HTERT RPE-1 (cell line): ENCODE data around the gene CYP24A1.
"Not testable (repeated sequence)": the region's sequence is repeated elsewhere in the genome, so short reads cannot be mapped to it uniquely, and the experiment has no call there.

ENCODE experiments used
- in situ Hi-C: fragments of 300-500 bp; cut with MboI; formaldehyde crosslinking; loops from 4 replicates; pipeline ENCODE4 v1.14.3; 2020; ENCODE audit warnings: low sequenced_read_pairs

Gene CYP24A1

DNA sequence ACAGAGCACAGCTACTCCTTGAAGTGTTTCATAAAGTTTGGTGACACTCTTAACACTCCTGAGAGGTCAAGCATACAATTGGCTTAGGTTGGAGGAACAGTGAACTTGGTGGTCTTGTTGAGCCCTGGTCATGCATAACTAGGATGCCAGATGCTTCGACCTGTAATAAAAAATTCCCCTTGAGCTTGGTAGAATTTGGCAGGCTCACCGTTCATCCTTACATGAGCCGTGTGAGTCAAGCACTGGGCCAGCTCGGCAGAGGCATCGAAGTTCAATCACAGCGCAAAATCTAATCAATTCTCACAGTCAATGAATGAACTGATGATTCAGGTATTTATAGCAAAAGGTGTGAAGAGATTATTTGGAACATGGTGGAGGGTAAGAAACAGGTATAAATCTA is 33.7 kb downstream of the CYP24A1 start:
- in situ Hi-C loops: no loop called here

DNA sequence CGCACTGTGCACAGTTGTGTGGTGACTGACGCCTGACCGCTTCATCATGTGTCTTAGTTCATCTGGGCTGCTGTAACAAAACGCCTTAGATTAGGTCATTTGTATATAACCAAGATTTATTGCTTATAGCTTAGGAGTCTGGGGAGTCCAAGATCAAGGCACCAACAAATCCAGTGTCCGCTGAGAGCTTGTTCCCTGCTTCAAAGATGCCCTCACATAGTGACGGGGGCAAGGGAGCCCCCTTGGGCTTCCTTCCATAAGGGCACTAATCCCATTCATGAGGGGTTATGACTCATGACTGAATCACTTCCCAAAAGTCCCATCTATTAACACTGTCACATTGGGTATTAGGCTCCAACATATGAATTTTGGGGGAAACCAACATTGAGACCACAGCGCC is 34.6 kb downstream of the CYP24A1 start:
- in situ Hi-C loops: no loop called here

DNA sequence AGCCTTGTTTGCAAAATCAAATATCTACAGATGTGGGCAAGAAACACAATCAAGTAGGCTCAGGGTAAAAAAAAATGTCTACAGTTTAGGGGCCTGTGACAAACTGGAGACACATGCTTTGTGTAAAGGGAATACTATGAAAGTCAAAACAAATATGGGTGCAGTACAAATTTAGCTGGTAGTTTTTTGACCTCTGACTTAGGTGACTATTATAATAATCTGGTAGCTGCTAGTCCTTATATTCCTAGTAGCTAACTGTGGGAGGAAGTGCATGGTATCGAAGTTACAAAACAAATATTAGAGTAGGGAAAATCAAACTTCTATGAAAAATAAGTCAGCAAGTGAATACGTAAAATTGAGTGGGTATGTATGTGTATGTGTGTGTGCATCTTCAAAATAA is 35.4 kb downstream of the CYP24A1 start:
- in situ Hi-C loops: no loop called here

DNA sequence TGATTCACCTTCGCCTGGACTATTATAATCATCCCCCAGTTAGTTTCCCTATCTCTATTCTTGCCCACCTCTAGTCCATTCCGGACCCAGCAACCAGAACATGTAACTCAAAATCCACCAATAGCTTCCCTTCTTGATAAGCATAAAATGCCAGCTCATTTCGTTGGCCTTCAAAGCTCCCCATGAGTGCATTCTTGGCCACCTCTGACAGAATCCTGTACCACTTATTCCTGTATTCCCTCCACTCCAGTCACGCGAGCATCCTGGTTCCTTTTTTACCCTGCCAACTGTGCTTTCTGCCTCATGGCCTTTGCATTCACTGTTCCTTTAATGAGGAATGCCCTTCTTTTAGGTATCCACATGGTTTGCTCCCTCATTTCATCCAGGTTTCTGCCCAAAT is 36.7 kb downstream of the CYP24A1 start:
- in situ Hi-C loops: no loop called here

DNA sequence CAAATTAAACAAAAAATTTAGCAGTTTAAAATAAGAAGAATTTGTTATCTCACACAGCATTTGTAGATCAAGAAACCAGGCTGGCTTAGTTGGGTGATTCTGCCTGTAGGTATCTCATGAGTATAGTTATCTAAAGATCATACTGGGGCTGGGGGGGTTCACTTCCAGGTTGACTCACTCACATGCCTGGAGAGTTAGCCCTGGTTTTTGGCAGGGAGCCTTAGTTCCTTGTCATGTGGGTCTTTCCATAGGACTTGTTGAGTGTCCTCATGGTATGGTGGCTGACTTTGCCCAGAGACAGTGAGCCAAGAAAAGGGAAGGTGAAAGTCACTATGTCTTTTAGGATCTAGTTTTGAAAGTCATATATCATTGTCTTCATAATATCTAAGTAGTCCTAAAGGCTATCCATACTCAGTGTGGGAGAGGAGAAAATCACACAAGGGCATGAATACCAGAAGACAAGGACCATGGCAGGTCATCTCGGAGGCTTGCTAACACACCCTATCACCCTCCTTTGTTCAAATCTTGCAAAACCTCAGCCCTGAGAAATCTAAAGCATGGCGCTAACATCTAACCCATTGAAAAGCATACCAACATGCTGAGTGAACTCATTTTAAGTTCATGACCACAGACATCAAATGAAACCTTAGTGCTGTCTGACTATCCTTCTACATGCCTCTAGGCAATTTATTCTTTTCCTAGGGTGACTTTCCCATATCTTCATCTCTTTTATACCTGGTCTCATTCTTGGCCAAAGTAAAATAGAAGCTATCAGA is 39.2 kb downstream of the CYP24A1 start:
- in situ Hi-C loops: no loop called here

DNA sequence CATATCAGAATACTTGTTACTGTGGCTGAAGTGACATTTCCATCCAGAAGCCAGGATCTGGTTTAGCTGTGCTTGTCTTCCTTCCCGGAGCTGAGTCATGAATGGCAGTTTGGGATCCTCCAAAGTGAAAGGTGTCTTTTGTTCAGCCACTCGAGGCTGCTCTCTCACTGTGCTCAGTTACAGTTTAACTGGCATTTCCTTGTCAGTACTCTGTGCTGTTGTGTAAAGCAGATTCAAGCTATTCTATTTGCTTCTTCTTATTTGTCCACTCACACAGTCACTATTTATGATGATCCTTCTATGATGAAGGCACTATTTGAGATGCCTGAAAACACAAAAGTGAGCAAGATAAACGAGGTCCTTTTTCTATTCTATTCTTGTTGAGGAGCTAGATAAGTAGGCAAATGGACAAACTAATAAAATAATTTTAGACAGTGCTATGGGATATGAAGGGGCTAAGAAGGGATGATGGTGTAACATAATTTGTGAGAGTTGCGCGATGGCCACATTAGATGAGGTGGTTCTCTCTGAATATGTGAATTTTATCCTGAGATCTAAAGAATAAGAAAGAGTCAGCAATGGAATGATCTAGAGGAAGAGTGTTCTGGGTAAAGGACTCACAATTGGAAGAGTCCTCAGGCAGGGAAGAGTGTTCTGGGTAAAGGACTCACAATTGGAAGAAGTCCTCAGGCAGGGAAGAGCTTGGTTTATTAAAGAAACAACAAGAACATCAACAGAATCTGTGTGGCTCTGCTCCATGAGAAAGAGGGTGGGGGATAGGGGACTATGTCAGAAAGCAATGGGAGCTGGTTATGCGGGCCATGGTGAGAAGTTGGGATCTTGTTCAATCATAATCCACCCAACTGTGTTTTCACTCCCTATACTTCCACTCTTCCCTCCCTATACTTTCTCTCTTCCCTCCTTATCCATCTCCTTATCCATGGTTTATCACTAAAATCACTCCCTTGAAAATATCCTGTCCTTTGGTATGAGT is 40.1 kb downstream of the CYP24A1 start:
- in situ Hi-C loops: no loop called here

GRCh38 chr20:54132612-54133433 is 41.0 kb downstream of the CYP24A1 start:
- in situ Hi-C loops: no loop called here

GRCh38 chr20:54131675-54132611 is 41.8 kb downstream of the CYP24A1 start:
- in situ Hi-C loops: no loop called here

GRCh38 chr20:54131125-54131524 is 42.7 kb downstream of the CYP24A1 start:
- in situ Hi-C loops: not testable (repeated sequence)

GRCh38 chr20:54129350-54129749 is 44.4 kb downstream of the CYP24A1 start:
- in situ Hi-C loops: no loop called here

DNA sequence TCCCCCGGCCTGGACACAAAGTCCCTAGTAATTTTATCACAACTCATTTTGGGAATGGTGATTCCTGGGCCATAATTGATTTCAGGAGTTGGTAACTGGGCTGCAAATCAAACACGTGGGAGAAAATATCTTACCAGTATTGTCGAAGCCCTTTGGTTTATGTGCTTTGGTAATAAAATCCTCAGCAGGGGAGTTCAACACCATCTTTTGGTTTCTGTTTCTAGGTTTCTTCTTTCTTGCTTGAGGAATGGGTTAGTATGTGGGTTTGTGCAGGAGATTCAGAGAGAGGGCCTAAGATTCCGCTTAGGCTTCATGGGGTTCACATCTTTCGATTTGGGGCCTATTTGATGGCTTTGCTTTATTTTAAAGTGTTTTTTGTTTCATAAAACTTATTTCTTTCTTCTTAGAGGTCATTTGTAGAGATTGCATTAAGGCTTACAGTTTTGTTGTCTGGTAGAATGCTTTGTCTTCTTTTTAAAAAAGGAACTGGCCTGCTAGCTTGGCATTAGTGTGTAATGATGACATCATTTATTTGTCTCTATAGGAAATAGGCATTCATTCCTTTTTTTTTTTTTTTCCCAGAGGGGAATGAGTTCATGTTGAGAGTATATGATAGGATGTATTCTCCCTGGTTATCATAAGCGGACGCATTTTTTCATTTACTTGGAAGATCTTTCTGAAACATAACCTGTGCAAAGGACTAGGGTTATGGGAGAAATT is 45.8 kb downstream of the CYP24A1 start:
- in situ Hi-C loops: no loop called here

- in situ Hi-C loops: no loop called here
These were observed 46.8 kb downstream of the CYP24A1 start for GRCh38 chr20:54126806-54127655.

DNA sequence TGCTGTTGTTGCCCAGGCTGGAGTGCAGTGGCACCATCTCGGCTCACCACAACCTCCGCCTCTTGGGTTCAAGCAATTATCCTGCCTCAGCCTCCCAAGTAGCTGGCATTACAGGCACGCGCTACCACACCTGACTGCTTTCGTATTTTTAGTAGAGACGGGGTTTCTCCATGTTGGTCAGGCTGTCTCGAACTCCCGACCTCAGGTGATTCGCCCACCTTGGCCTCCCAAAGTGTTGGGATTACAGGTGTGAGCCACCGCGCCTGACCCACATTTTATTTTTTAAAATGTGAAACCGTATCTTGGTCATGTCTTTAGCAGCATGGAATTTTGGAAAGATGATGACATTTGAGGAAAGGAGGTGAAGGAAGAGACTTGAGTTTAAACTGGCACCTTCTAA is 47.5 kb downstream of the CYP24A1 start:
- in situ Hi-C loops: not testable (repeated sequence)

- in situ Hi-C loops: no loop called here
These were observed 50.1 kb downstream of the CYP24A1 start for GRCh38 chr20:54123587-54124180.

DNA sequence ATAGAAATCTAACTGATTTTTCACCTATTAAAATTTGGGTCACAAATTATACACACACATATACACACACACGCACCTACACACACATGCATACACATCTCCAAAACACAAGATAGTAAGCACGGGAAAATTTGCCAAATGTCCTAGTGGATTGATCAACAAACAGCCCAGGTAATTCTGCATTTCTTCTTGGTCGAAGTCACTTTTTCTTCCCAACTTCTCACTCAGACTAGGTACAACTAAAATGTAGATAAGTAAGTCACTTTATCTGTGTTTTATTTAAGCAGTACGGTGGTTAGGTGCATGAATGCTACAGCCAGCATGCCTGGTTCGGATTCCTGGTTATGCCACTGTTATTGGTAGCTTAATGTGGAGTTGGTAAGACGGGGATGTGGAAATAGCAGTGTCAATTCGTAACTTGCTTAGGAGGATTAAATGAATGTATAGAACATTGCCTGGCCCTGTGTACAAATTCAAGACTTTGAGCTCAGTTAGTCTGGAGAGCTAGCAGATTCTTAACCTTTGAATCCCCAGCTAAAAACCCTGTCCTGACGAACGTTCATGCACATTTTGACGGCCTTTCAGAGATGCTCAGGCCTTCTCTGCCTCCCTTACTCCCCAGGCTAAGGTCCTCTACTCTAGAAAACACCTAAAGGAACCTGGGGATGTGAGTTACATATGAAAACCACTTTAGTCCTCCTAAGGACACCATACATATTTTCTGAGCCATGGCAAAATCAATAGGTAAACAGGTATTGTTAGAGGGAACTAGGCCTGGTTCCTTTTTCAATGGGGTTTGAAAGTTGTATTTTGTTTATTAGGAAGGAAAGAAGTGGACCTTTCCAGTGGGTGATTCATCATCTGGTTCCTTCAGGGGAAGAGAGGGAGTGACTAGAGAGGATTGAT is 50.9 kb downstream of the CYP24A1 start:
- in situ Hi-C loops: no loop called here

DNA sequence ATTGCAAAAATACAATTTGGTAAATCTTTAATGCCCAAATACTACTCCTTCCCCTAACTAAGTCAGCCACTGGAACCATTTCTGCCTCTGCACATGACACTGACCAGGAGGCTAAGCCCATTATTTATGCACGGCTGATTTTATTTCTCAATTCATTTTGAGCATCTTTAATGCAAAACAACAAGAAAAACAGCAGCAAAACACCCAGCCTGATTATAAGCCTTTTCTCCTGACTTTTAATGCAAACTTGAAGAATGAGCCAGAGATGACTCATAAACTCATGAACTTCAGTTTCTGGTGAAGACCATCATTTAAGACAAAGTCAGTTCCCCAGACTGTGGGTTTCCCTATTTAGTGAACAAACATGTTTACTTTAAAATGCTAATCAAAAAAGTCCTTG is 51.6 kb downstream of the CYP24A1 start:
- in situ Hi-C loops: no loop called here

DNA sequence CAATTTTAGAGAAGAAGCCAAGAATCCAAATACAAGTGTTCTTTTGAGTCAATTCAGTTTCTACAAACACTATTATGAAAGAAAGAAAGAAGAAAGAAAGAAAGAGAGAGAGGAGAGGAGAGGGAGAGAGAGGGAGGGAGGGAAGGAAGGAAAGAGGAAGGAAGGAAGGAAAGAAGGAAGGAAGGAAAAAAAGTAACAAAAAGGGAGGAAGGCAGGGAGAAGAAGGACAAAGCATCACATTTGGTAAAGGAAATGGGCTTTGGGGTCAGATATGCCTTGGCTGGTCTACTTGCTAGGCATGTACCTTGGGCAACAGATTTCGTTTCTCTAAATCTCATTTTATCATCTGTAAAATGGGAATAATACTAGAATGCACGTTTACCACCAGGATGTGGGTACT is 54.0 kb downstream of the CYP24A1 start:
- in situ Hi-C loops: no loop called here
